ENCODE data around the gene RBM19. TPM values are rescaled to one million over a fixed set of nuclear protein-coding genes. Genes with fewer than 3 reads are reported as not detected.

The RBM19 gene
- total and polyA plus RNA-seq, 2 donors (not counting 3 experiments of a cell fraction or from before 2014, with no cell fraction given): 13.2 to 34.4 TPM

DNA sequence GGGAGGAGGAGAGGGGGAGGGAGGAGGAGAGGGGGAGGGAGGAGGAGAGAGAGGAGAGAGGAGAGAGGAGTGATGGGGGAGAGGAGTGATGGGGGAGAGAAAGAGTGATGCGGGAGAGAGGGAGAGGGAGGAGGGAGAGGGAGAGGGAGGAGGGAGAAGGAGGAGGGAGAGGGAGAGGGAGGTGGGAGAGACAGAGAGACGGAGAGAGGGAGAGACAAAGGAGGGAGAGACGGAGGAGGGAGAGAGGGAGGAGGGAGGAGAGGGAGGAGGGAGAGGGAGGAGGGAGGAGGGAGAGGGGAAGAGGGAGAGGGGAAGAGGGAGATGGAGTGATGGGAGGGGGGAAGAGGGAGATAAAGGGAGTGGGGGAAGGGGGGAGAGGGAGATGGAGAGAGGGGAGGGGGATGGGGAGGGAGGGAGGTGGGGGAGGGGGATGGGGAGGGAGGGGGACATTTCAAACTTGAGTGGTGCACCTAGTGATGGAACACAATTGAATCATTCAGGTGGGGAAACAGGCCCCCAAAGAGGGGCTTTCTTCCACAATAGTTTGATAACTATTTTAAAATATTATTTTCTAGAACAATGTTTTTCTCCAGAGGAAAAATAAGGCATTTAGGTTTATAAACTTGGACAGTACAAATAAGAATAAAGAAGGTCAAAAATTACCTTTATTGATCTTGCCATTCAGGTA lies 46.8 kb upstream of the RBM19 start:
- Histone ChIP-seq H3K9me3 (replicated peaks; ENCODE audit: control insufficient read depth, insufficient read depth, low read length) (peaks cover 2% of the 10 kb centered on the region), H3K4me3 (replicated peaks in 1 of 3; ENCODE audit: insufficient read depth in 1 of 3, low read depth in 1 of 3, low read length in 3 of 3) (no peak overlapping the region), H3K79me2 (ENCODE audit: control insufficient read depth, insufficient read depth, low read length) (no peaks in the 10 kb centered on the region), H3K4me1 (ENCODE audit: control insufficient read depth, extremely low read depth, insufficient read depth, low read length) (no peaks in the 10 kb centered on the region), H4K20me1 (replicated peaks; ENCODE audit: control insufficient read depth, extremely low read depth, insufficient read depth, low read length) (no peaks in the 10 kb centered on the region), H3K9me1 (replicated peaks; ENCODE audit: control insufficient read depth, extremely low read depth, insufficient read depth, low read length) (no peaks in the 10 kb centered on the region), H3K36me3 (ENCODE audit: control insufficient read depth in 2 of 2, extremely low read depth in 1 of 2, insufficient read depth in 2 of 2, low read length in 2 of 2) (no peaks in the 10 kb centered on the region), H3K27ac (ENCODE audit: insufficient read depth, low read depth, low read length) (no peak overlapping the region), H3K27me3 (ENCODE audit: control insufficient read depth in 2 of 2, insufficient read depth in 2 of 2, low read length in 2 of 2) (no peaks in the 10 kb centered on the region), H3K4me2 (ENCODE audit: insufficient read depth, low read length) (no peak overlapping the region), H3K9ac (replicated peaks; ENCODE audit: extremely low read depth, insufficient read depth, low read length) (no peak overlapping the region), H2AFZ (ENCODE audit: low read depth, low read length) (no peak overlapping the region)
- POLR2A ChIA-PET: no interaction called here
- CTCF ChIA-PET: no interaction called here
- BruUV-seq (replicated peaks): no TSS peak
- intact Hi-C loops (cut with micrococcal nuclease) (no loop called here), dilution Hi-C loops (cut with MboI; ENCODE audit: extremely low pct_ligation_motif_present, low sequenced_read_pairs) (loop anchor here (25.0 kb wide), 1 partner anchor 474 kb away; no protein-coding TSS in a partner anchor)
- FAIRE-seq (no peak), DNase-seq (ENCODE audit: low read depth, low spot score) (no peak)
- TF ChIP-seq MYC (IDR thresholded peaks at IDR 0.05; ENCODE audit: low read depth, low read length): no peak
- TF ChIP-seq POLR2AphosphoS5 (IDR thresholded peaks at IDR 0.05; ENCODE audit: insufficient read depth, low read depth, low read length): no peak
- TF ChIP-seq JUN (IDR thresholded peaks at IDR 0.05; ENCODE audit: borderline replicate concordance, insufficient read depth, insufficient read length, low read depth): no peak
- TF ChIP-seq FOS (IDR thresholded peaks at IDR 0.05; ENCODE audit: borderline replicate concordance, insufficient read depth, low read length): no peak
- no peak for TF ChIP-seq MAX (IDR thresholded peaks at IDR 0.05; ENCODE audit: insufficient read depth, insufficient read length)
- TF ChIP-seq POLR2A (IDR thresholded peaks at IDR 0.05; ENCODE audit: low read depth, low read length): no peak
- no peak for TF ChIP-seq EZH2 (IDR thresholded peaks at IDR 0.05; ENCODE audit: borderline replicate concordance, low read depth, low read length, severe bottlenecking)
- TF ChIP-seq CTCF (IDR thresholded peaks at IDR 0.05; ENCODE audit: extremely low read depth in 1 of 2, insufficient read depth in 1 of 2, low read depth in 1 of 2, low read length in 2 of 2): no peak
- no peak for TF ChIP-seq GATA2 (IDR thresholded peaks at IDR 0.05; ENCODE audit: insufficient read depth, insufficient read length, low read depth, low read length)

All from endothelial cell of umbilical vein (primary cell).